Measurements from ENCODE around the gene GALNTL6.
"Not testable (repeated sequence)": the region's sequence is repeated elsewhere in the genome, so short reads cannot be mapped to it uniquely, and the experiment has no call there.

Gene GALNTL6

GRCh38 chr4:173019664-173020063 lies 1206.5 kb downstream of the GALNTL6 start:
- TF ChIP-seq CTCF (IDR thresholded peaks at IDR 0.05; ENCODE audit: poor library complexity, severe bottlenecking) = no peak
- H3K27me3 ChIP-seq (ENCODE audit: insufficient read depth, poor library complexity, severe bottlenecking) = no peaks in the 10 kb centered on the region
- no peak overlapping the region for H3K4me3 ChIP-seq (ENCODE audit: severe bottlenecking)
- no peaks in the 10 kb centered on the region for H3K9me3 ChIP-seq (ENCODE audit: severe bottlenecking)
- no peaks in the 10 kb centered on the region for H3K4me1 ChIP-seq (ENCODE audit: insufficient read depth, poor library complexity, severe bottlenecking)
- H3K27ac ChIP-seq (ENCODE audit: poor library complexity, severe bottlenecking) = no peak overlapping the region
- no peak for ATAC-seq (ENCODE audit: low read depth)
- no peak for DNase-seq (ENCODE audit: low spot score)
- no peaks in the 10 kb centered on the region for H3K36me3 ChIP-seq (ENCODE audit: low read depth)

- not testable (repeated sequence) for H3K27me3 ChIP-seq (ENCODE audit: insufficient read depth, poor library complexity, severe bottlenecking)
Measured at GRCh38 chr4:173021746-173022573, 1208.8 kb downstream of the GALNTL6 start.

GRCh38 chr4:173024203-173024602 lies 1211.0 kb downstream of the GALNTL6 start:
- Histone ChIP-seq H3K4me3 (ENCODE audit: severe bottlenecking) (no peak overlapping the region), H3K27ac (ENCODE audit: poor library complexity, severe bottlenecking) (no peak overlapping the region), H3K27me3 (ENCODE audit: insufficient read depth, poor library complexity, severe bottlenecking) (no peaks in the 10 kb centered on the region), H3K9me3 (ENCODE audit: severe bottlenecking) (no peaks in the 10 kb centered on the region), H3K36me3 (ENCODE audit: low read depth) (no peaks in the 10 kb centered on the region), H3K4me1 (ENCODE audit: insufficient read depth, poor library complexity, severe bottlenecking) (no peaks in the 10 kb centered on the region)
- ATAC-seq (ENCODE audit: low read depth) (peak; percentile 58; the same call in 2 of the 3 replicates), DNase-seq (ENCODE audit: low spot score) (no peak)
- no peak for TF ChIP-seq CTCF (IDR thresholded peaks at IDR 0.05; ENCODE audit: poor library complexity, severe bottlenecking)

More at GRCh38 chr4:173021746-173022573, 1208.8 kb downstream of the GALNTL6 start:
- not testable (repeated sequence) for H3K4me1 ChIP-seq (ENCODE audit: insufficient read depth, poor library complexity, severe bottlenecking); H3K9me3 ChIP-seq (ENCODE audit: severe bottlenecking); H3K36me3 ChIP-seq (ENCODE audit: low read depth); H3K27ac ChIP-seq (ENCODE audit: poor library complexity, severe bottlenecking); DNase-seq (ENCODE audit: low spot score); H3K4me3 ChIP-seq (ENCODE audit: severe bottlenecking); ATAC-seq (ENCODE audit: low read depth)

- no peak overlapping the region for H3K27ac ChIP-seq (ENCODE audit: poor library complexity, severe bottlenecking)
- no peak for DNase-seq (ENCODE audit: low spot score)
- no peaks in the 10 kb centered on the region for H3K36me3 ChIP-seq (ENCODE audit: low read depth)
- H3K4me1 ChIP-seq (ENCODE audit: insufficient read depth, poor library complexity, severe bottlenecking) = no peaks in the 10 kb centered on the region
- peak; percentile 78 for ATAC-seq (ENCODE audit: low read depth)
- H3K27me3 ChIP-seq (ENCODE audit: insufficient read depth, poor library complexity, severe bottlenecking) = no peaks in the 10 kb centered on the region
- peak; percentile 84 for TF ChIP-seq CTCF (IDR thresholded peaks at IDR 0.05; ENCODE audit: poor library complexity, severe bottlenecking)
- H3K4me3 ChIP-seq (ENCODE audit: severe bottlenecking) = no peak overlapping the region
- no peaks in the 10 kb centered on the region for H3K9me3 ChIP-seq (ENCODE audit: severe bottlenecking)
Measured at GRCh38 chr4:173025131-173025530, 1211.9 kb downstream of the GALNTL6 start.

- no peak for TF ChIP-seq CTCF (IDR thresholded peaks at IDR 0.05; ENCODE audit: poor library complexity, severe bottlenecking)
- no peaks in the 10 kb centered on the region for H3K4me1 ChIP-seq (ENCODE audit: insufficient read depth, poor library complexity, severe bottlenecking)
- no peak overlapping the region for H3K4me3 ChIP-seq (ENCODE audit: severe bottlenecking)
- H3K9me3 ChIP-seq (ENCODE audit: severe bottlenecking) = no peaks in the 10 kb centered on the region
- no peak for ATAC-seq (ENCODE audit: low read depth)
- H3K27ac ChIP-seq (ENCODE audit: poor library complexity, severe bottlenecking) = no peak overlapping the region
- H3K36me3 ChIP-seq (ENCODE audit: low read depth) = no peaks in the 10 kb centered on the region
- no peaks in the 10 kb centered on the region for H3K27me3 ChIP-seq (ENCODE audit: insufficient read depth, poor library complexity, severe bottlenecking)
- no peak for DNase-seq (ENCODE audit: low spot score)
Measured at GRCh38 chr4:173037242-173037641, 1224.0 kb downstream of the GALNTL6 start.

All from RWPE2 (cell line).